ENCODE results near the gene CACNA1D.
A peak's percentile ranks its signal among the peaks of the same experiment; 100 is the strongest.

CACNA1D gene

GRCh38 chr3:53724566-53724965, 230.2 kb downstream of the CACNA1D start:
- no peak for DNase-seq

GRCh38 chr3:53725387-53725995, 231.1 kb downstream of the CACNA1D start:
- DNase-seq: no peak

- no peak for DNase-seq
Measured at GRCh38 chr3:53726643-53727042, 232.2 kb downstream of the CACNA1D start.

- DNase-seq: no peak
Measured at GRCh38 chr3:53728606-53729005, 234.2 kb downstream of the CACNA1D start.

- DNase-seq: no peak
Measured at GRCh38 chr3:53729159-53729558, 234.7 kb downstream of the CACNA1D start.

- no peak for DNase-seq
Measured at GRCh38 chr3:53729618-53730017, 235.2 kb downstream of the CACNA1D start.

- DNase-seq: no peak
Measured at GRCh38 chr3:53730576-53730975, 236.2 kb downstream of the CACNA1D start.

- no peak for DNase-seq
Measured at GRCh38 chr3:53731934-53732624, 237.7 kb downstream of the CACNA1D start.

- DNase-seq: no peak
Measured at GRCh38 chr3:53733446-53733845, 239.0 kb downstream of the CACNA1D start.

GRCh38 chr3:53739966-53740365, 245.6 kb downstream of the CACNA1D start:
- no peak for DNase-seq

GRCh38 chr3:53740956-53741355, 246.5 kb downstream of the CACNA1D start:
- DNase-seq: no peak

GRCh38 chr3:53744351-53744750, 249.9 kb downstream of the CACNA1D start:
- no peak for DNase-seq

- no peak for DNase-seq
Measured at GRCh38 chr3:53747559-53747958, 253.1 kb downstream of the CACNA1D start.

- DNase-seq: no peak
Measured at GRCh38 chr3:53748512-53749271, 254.3 kb downstream of the CACNA1D start.

GRCh38 chr3:53749448-53749847, 255.0 kb downstream of the CACNA1D start:
- no peak for DNase-seq

GRCh38 chr3:53750253-53751210, 256.1 kb downstream of the CACNA1D start:
- no peak for DNase-seq

GRCh38 chr3:53753518-53754183, 259.2 kb downstream of the CACNA1D start:
- peak; percentile 2 for DNase-seq

GRCh38 chr3:53754325-53754724, 259.9 kb downstream of the CACNA1D start:
- no peak for DNase-seq

GRCh38 chr3:53758846-53759245, 264.4 kb downstream of the CACNA1D start:
- DNase-seq: no peak

- no peak for DNase-seq
Measured at GRCh38 chr3:53763353-53763752, 268.9 kb downstream of the CACNA1D start.

GRCh38 chr3:53764026-53764775, 269.8 kb downstream of the CACNA1D start:
- no peak for DNase-seq

GRCh38 chr3:53765753-53766152, 271.3 kb downstream of the CACNA1D start:
- DNase-seq: no peak
